HAP-1 (cell line): ENCODE results near the gene CACNG5.

Source experiments
- DNase-seq, 2 experiments: peaks; one replicate each; pipeline ENCODE4 v3.0.0-alpha.2; 2016 to 2020; ENCODE audit warnings: low spot score in 2 of 2
- H3K27me3 ChIP-seq: fragments of 250-450 bp; sonication (Bioruptor Pico); 2 replicates; pipeline ENCODE4 v1.5.1; 2020; ENCODE audit warnings: low read depth, mild to moderate bottlenecking, moderate library complexity
- H3K36me3 ChIP-seq: fragments of 250-450 bp; sonication (Bioruptor Pico); replicated peaks from 2 replicates; pipeline ENCODE4 v1.5.1; 2020; ENCODE audit warnings: mild to moderate bottlenecking
- H3K4me1 ChIP-seq: fragments of 250-450 bp; sonication (Bioruptor Pico); 2 replicates; pipeline ENCODE4 v1.5.1; 2020; ENCODE audit warnings: mild to moderate bottlenecking
- H3K4me3 ChIP-seq: fragments of 250-450 bp; sonication (Bioruptor Pico); 2 replicates; pipeline ENCODE4 v1.5.1; 2020; ENCODE audit warnings: mild to moderate bottlenecking, moderate library complexity
- H3K9me3 ChIP-seq: fragments of 250-450 bp; sonication (Bioruptor Pico); 2 replicates; pipeline ENCODE4 v1.5.1; 2020; ENCODE audit warnings: mild to moderate bottlenecking, moderate library complexity
- in situ Hi-C: fragments of 300-500 bp; cut with MboI; formaldehyde crosslinking; loops from 3 replicates; pipeline ENCODE4 v1.14.3; 2020; ENCODE audit warnings: low sequenced_read_pairs, inconsistent platforms, mixed read lengths

Gene CACNG5

GRCh38 chr17:66834919-66835454 is at the start of gene CACNG5:
Gene CACNG5, plus strand, starts transcription at chr17:66835117. Its CDS starts 42,216 bp downstream, at chr17:66877333.
- peak; percentile 11 to 63 for DNase-seq
- peak within 1 kb of the TSS; percentile 12; the same call in 1 of the 2 replicates for H3K4me3 ChIP-seq
- H3K36me3 ChIP-seq: no peaks in the 10 kb centered on the region
- no peaks in the 10 kb centered on the region for H3K9me3 ChIP-seq
- in situ Hi-C loops: no loop called here
- no peaks in the 10 kb centered on the region; the same call in 1 of the 2 replicates for H3K4me1 ChIP-seq
- H3K27me3 ChIP-seq: peaks cover 13% of the 10 kb centered on the region

- no peaks in the 10 kb centered on the region for H3K4me1 ChIP-seq
- H3K9me3 ChIP-seq: no peaks in the 10 kb centered on the region
- no peaks in the 10 kb centered on the region for H3K36me3 ChIP-seq
- DNase-seq: no peak
- in situ Hi-C loops: no loop called here
- H3K4me3 ChIP-seq: no peak overlapping the region
- no peaks in the 10 kb centered on the region for H3K27me3 ChIP-seq
These were observed 48.8 kb upstream of the CACNG5 start for GRCh38 chr17:66786107-66786506.

GRCh38 chr17:66787914-66788313 is 47.0 kb upstream of the CACNG5 start:
- no peaks in the 10 kb centered on the region for H3K4me1 ChIP-seq
- no peaks in the 10 kb centered on the region for H3K27me3 ChIP-seq
- no peaks in the 10 kb centered on the region for H3K36me3 ChIP-seq
- no peaks in the 10 kb centered on the region for H3K9me3 ChIP-seq
- no peak for DNase-seq
- in situ Hi-C loops: no loop called here
- no peak overlapping the region for H3K4me3 ChIP-seq

GRCh38 chr17:66789093-66789492 is 45.8 kb upstream of the CACNG5 start:
- no peaks in the 10 kb centered on the region for H3K36me3 ChIP-seq
- in situ Hi-C loops: no loop called here
- DNase-seq: no peak
- H3K9me3 ChIP-seq: no peaks in the 10 kb centered on the region
- H3K4me1 ChIP-seq: no peaks in the 10 kb centered on the region
- H3K4me3 ChIP-seq: no peak overlapping the region
- H3K27me3 ChIP-seq: no peaks in the 10 kb centered on the region

- no peak overlapping the region for H3K4me3 ChIP-seq
- no peaks in the 10 kb centered on the region for H3K36me3 ChIP-seq
- DNase-seq: no peak
- no peaks in the 10 kb centered on the region for H3K4me1 ChIP-seq
- in situ Hi-C loops: no loop called here
- no peaks in the 10 kb centered on the region for H3K27me3 ChIP-seq
- no peaks in the 10 kb centered on the region for H3K9me3 ChIP-seq
These were observed 44.9 kb upstream of the CACNG5 start for GRCh38 chr17:66789961-66790437.

- no peaks in the 10 kb centered on the region for H3K4me1 ChIP-seq
- DNase-seq: no peak
- no peaks in the 10 kb centered on the region for H3K9me3 ChIP-seq
- H3K36me3 ChIP-seq: no peaks in the 10 kb centered on the region
- no peak overlapping the region for H3K4me3 ChIP-seq
- in situ Hi-C loops: no loop called here
- H3K27me3 ChIP-seq: no peaks in the 10 kb centered on the region
These were observed 44.3 kb upstream of the CACNG5 start for GRCh38 chr17:66790501-66791061.

- H3K4me1 ChIP-seq: no peaks in the 10 kb centered on the region
- no peak for DNase-seq
- H3K4me3 ChIP-seq: no peak overlapping the region
- H3K9me3 ChIP-seq: no peaks in the 10 kb centered on the region
- in situ Hi-C loops: no loop called here
- no peaks in the 10 kb centered on the region for H3K27me3 ChIP-seq
- H3K36me3 ChIP-seq: no peaks in the 10 kb centered on the region
These were observed 43.6 kb upstream of the CACNG5 start for GRCh38 chr17:66791347-66791746.

- H3K27me3 ChIP-seq: no peaks in the 10 kb centered on the region
- no peaks in the 10 kb centered on the region for H3K36me3 ChIP-seq
- in situ Hi-C loops: no loop called here
- H3K4me3 ChIP-seq: no peak overlapping the region
- H3K9me3 ChIP-seq: no peaks in the 10 kb centered on the region
- no peaks in the 10 kb centered on the region for H3K4me1 ChIP-seq
- no peak for DNase-seq
These were observed 41.1 kb upstream of the CACNG5 start for GRCh38 chr17:66793814-66794213.

GRCh38 chr17:66795486-66795885 is 39.4 kb upstream of the CACNG5 start:
- Histone ChIP-seq H3K4me1 (no peaks in the 10 kb centered on the region), H3K9me3 (no peaks in the 10 kb centered on the region), H3K27me3 (no peaks in the 10 kb centered on the region), H3K4me3 (no peak overlapping the region), H3K36me3 (no peaks in the 10 kb centered on the region)
- no peak for DNase-seq
- in situ Hi-C loops: no loop called here

- no peak for DNase-seq
- Histone ChIP-seq H3K9me3 (no peaks in the 10 kb centered on the region), H3K4me3 (no peak overlapping the region), H3K4me1 (no peaks in the 10 kb centered on the region), H3K27me3 (no peaks in the 10 kb centered on the region), H3K36me3 (no peaks in the 10 kb centered on the region)
- in situ Hi-C loops: no loop called here
These were observed 34.9 kb upstream of the CACNG5 start for GRCh38 chr17:66799849-66800537.

GRCh38 chr17:66803474-66803951 is 31.4 kb upstream of the CACNG5 start:
- H3K36me3 ChIP-seq: no peaks in the 10 kb centered on the region

GRCh38 chr17:66805567-66805966 is 29.4 kb upstream of the CACNG5 start:
- no peaks in the 10 kb centered on the region for H3K9me3 ChIP-seq
- H3K36me3 ChIP-seq: no peaks in the 10 kb centered on the region
- in situ Hi-C loops: no loop called here
- H3K4me1 ChIP-seq: no peaks in the 10 kb centered on the region; the same call in 1 of the 2 replicates
- no peak overlapping the region for H3K4me3 ChIP-seq
- no peak for DNase-seq
- H3K27me3 ChIP-seq: no peaks in the 10 kb centered on the region

More at GRCh38 chr17:66803474-66803951, 31.4 kb upstream of the CACNG5 start:
- in situ Hi-C loops: no loop called here
- no peaks in the 10 kb centered on the region for H3K4me1 ChIP-seq
- no peak overlapping the region for H3K4me3 ChIP-seq
- H3K27me3 ChIP-seq: no peaks in the 10 kb centered on the region
- H3K9me3 ChIP-seq: no peaks in the 10 kb centered on the region
- no peak for DNase-seq

GRCh38 chr17:66807182-66807581 is 27.7 kb upstream of the CACNG5 start:
- Histone ChIP-seq H3K4me1 (no peaks in the 10 kb centered on the region; the same call in 1 of the 2 replicates), H3K27me3 (no peaks in the 10 kb centered on the region), H3K9me3 (no peaks in the 10 kb centered on the region), H3K36me3 (no peaks in the 10 kb centered on the region), H3K4me3 (no peak overlapping the region)
- no peak for DNase-seq
- in situ Hi-C loops: no loop called here

GRCh38 chr17:66809408-66809807 is 25.5 kb upstream of the CACNG5 start:
- H3K9me3 ChIP-seq: no peaks in the 10 kb centered on the region
- in situ Hi-C loops: no loop called here
- no peak for DNase-seq
- H3K36me3 ChIP-seq: no peaks in the 10 kb centered on the region
- H3K4me1 ChIP-seq: no peaks in the 10 kb centered on the region; the same call in 1 of the 2 replicates
- H3K27me3 ChIP-seq: no peaks in the 10 kb centered on the region
- no peak overlapping the region for H3K4me3 ChIP-seq
